ENCODE results near the gene RHBDL1. TPM values are rescaled to one million over a fixed set of nuclear protein-coding genes. Genes with fewer than 3 reads are reported as not detected.

RHBDL1 gene
- total RNA-seq, 4 donors from 2014 or later, result 1.5 to 2.0 TPM; not detected in 2

DNA sequence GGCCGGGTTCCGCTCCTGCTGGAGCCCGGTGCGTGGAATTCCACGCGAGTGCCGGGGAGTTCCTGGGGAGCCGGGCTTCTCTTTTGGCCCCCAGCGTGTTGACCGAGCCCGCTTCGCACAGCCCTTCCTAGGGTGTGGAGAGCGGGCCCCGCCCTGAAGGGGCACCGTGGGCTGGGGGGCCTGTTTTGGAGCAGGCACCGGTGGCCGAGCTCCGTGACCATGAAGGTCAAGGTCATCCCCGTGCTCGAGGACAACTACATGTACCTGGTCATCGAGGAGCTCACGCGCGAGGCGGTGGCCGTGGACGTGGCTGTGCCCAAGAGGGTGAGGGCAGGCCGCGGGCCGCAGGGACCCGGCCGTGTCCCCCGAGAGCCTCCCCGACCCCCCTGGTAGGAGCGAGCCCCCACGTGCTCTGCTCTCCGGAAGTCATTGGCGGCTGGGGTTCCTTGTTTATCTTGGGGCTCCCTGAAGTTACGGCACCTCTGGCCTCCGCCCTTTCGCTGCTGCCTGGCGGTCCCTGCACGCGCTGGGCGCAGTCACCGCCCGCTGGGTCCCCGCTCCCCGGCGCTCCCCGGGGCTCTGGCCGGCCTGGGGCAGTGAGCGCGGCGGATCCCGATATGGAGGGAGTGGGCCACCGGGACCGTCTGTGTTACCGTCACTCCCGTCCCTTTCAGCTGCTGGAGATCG lies 52.0 kb downstream of the RHBDL1 start:
- H3K36me3 ChIP-seq, result no peaks in the 10 kb centered on the region
- peaks cover 0 to 28% of the 10 kb centered on the region in 2 donors for H3K27me3 ChIP-seq
- no peak for TF ChIP-seq POLR2A (IDR thresholded peaks at IDR 0.05)
- TF ChIP-seq, protein P1, sequence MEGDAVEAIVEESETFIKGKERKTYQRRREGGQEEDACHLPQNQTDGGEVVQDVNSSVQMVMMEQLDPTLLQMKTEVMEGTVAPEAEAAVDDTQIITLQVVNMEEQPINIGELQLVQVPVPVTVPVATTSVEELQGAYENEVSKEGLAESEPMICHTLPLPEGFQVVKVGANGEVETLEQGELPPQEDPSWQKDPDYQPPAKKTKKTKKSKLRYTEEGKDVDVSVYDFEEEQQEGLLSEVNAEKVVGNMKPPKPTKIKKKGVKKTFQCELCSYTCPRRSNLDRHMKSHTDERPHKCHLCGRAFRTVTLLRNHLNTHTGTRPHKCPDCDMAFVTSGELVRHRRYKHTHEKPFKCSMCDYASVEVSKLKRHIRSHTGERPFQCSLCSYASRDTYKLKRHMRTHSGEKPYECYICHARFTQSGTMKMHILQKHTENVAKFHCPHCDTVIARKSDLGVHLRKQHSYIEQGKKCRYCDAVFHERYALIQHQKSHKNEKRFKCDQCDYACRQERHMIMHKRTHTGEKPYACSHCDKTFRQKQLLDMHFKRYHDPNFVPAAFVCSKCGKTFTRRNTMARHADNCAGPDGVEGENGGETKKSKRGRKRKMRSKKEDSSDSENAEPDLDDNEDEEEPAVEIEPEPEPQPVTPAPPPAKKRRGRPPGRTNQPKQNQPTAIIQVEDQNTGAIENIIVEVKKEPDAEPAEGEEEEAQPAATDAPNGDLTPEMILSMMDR (IDR thresholded peaks at IDR 0.05), result no peak
- intact Hi-C loops (cut with DNase I; ENCODE audit: low total_unique reads), result no loop called here
- peaks cover 0 to 18% of the 10 kb centered on the region in 2 donors for H3K4me1 ChIP-seq
- no peak for DNase-seq
- no peak overlapping the region for H3K27ac ChIP-seq
- H3K9me3 ChIP-seq, result no peaks in the 10 kb centered on the region
- peak overlapping the region; percentile 16 to 22 for H3K4me3 ChIP-seq

Other genes with a start within 250 kb of the RHBDL1 start
- 10 to 100 TPM in 3 of 4 donors, 1 to 10 TPM in 1; 7.9 to 37.3 (median 19.3) TPM for gene CAPN15, start 148.0 kb upstream of the RHBDL1 start, total RNA-seq
- not detected for gene PRR35, start 115.3 kb upstream of the RHBDL1 start, total RNA-seq
- 1 to 10 TPM; 1.2 to 7.5 (median 1.5) TPM for gene NHLRC4, start 108.7 kb upstream of the RHBDL1 start, total RNA-seq
- 10 to 100 TPM in 3 of 4 donors, 1 to 10 TPM in 1; 10.0 to 56.9 (median 30.7) TPM for gene PIGQ, start 105.7 kb upstream of the RHBDL1 start, total RNA-seq
- 10 to 100 TPM in 2 of 4 donors, 1 to 10 TPM in 1, under 1 TPM in 1; 0.59 to 25.4 (median 14.3) TPM for gene RAB40C, start 85.6 kb upstream of the RHBDL1 start, total RNA-seq
- gene WFIKKN1, start 44.7 kb upstream of the RHBDL1 start, total RNA-seq, result 1 to 10 TPM in 1 of 4 donors, under 1 TPM in 2, not detected in 1; 0.26 to 1.4 (median 0.76) TPM
- gene METTL26, start 39.4 kb upstream of the RHBDL1 start, total RNA-seq, result 100 to 1,000 TPM in 2 of 4 donors, 10 to 100 TPM in 2; 29.5 to 171 (median 97.1) TPM
- gene MCRIP2, start 33.8 kb upstream of the RHBDL1 start, total RNA-seq, result 10 to 100 TPM in 2 of 4 donors, 1 to 10 TPM in 2; 2.6 to 62.0 (median 17.0) TPM
- gene WDR90, start 26.3 kb upstream of the RHBDL1 start, total RNA-seq, result 10 to 100 TPM; 18.2 to 79.3 (median 46.9) TPM
- 10 to 100 TPM; 29.1 to 99.7 (median 71.7) TPM for gene RHOT2, start 7.5 kb upstream of the RHBDL1 start, total RNA-seq
- 100 to 1,000 TPM in 2 of 4 donors, 10 to 100 TPM in 2; 62.7 to 212 (median 93.3) TPM for gene STUB1, start 4.7 kb downstream of the RHBDL1 start, total RNA-seq
- 100 to 1,000 TPM in 1 of 4 donors, 10 to 100 TPM in 3; 45.6 to 111 (median 57.4) TPM for gene JMJD8, start 8.7 kb downstream of the RHBDL1 start, total RNA-seq
- 10 to 100 TPM in 1 of 4 donors, 1 to 10 TPM in 3; 2.3 to 12.0 (median 4.2) TPM for gene WDR24, start 14.7 kb downstream of the RHBDL1 start, total RNA-seq
- under 1 TPM in 2 of 4 donors, not detected in 2; 0.21 to 0.37 TPM for gene FBXL16, start 30.1 kb downstream of the RHBDL1 start, total RNA-seq
- 10 to 100 TPM; 19.1 to 76.5 (median 26.7) TPM for gene METRN, start 39.4 kb downstream of the RHBDL1 start, total RNA-seq
- gene ANTKMT, start 45.5 kb downstream of the RHBDL1 start, total RNA-seq, result 10 to 100 TPM in 3 of 4 donors, 1 to 10 TPM in 1; 6.2 to 21.1 (median 19.1) TPM
- 1 to 10 TPM in 3 of 4 donors, not detected in 1; 1.3 to 5.3 (median 2.3) TPM for gene CCDC78, start 50.8 kb downstream of the RHBDL1 start, total RNA-seq
- 1 to 10 TPM in 2 of 4 donors, not detected in 2; 1.0 to 3.4 TPM for gene HAGHL, start 51.4 kb downstream of the RHBDL1 start, total RNA-seq
- 10 to 100 TPM; 14.1 to 43.3 (median 25.0) TPM for gene CIAO3, start 65.3 kb downstream of the RHBDL1 start, total RNA-seq
- 10 to 100 TPM in 3 of 4 donors, 1 to 10 TPM in 1; 4.6 to 30.8 (median 15.7) TPM for gene MSLN, start 85.1 kb downstream of the RHBDL1 start, total RNA-seq
- gene RPUSD1, start 112.7 kb downstream of the RHBDL1 start, total RNA-seq, result 10 to 100 TPM in 3 of 4 donors, 1 to 10 TPM in 1; 5.9 to 80.0 (median 16.7) TPM
- 100 to 1,000 TPM in 1 of 4 donors, 10 to 100 TPM in 2, under 1 TPM in 1; under 0.01 to 895 (median 31.1) TPM for gene CHTF18, start 112.9 kb downstream of the RHBDL1 start, total RNA-seq
- gene GNG13, start 125.1 kb downstream of the RHBDL1 start, total RNA-seq, result not detected

Measured in uterus (tissue), 4 donors.